ENCODE results near the gene CDH22. TPM values are rescaled to one million over a fixed set of nuclear protein-coding genes. Genes with fewer than 3 reads are reported as not detected.

Gene CDH22
- total and polyA plus RNA-seq, 2 donors (not counting 1 experiment from before 2014, with no cell fraction given), result not detected

DNA sequence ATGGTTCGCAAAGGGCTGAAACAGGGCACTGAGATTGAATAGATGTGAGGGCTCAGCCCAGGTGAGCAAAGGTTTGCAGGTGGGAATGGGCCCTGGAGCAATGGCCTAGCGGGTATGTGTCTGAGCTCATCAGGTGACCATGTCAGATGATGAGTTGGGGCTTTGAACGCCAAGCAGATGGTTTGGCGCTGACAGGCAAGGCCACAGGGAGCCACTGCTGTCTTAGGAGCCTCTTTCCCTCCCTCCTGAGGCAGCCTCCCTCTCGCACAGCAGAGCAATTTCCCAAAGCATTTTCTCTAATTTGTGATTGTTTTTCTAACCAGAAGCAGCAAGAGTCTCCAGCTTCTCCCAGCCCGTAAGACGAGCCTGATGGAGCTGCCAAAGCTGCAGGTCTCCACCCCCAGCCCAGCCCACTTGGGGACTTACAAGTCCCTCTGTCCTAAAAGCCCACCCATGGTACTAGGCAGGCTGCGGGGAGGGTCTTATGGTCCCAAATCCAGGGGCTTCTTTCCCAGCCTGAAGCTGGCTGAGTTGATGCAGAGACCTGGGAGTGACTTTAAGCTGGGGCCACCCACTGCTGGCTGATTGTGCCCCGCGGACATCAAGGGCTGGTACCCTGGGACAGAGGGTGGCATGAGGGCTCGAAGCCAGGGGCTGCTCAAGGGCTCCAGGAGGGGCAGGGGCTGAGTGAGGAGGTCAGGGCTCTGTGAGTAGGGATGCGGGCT, 11.6 kb downstream of the CDH22 start:
- no peaks in the 10 kb centered on the region for H3K9me3 Mint-ChIP-seq (ENCODE audit: insufficient read depth)
- H3K4me3 Mint-ChIP-seq, result no peak overlapping the region
- DNase-seq (no peak), ATAC-seq (ENCODE audit: low read depth) (no peak)
- H3K4me3 ChIP-seq (ENCODE audit: control extremely low read depth in 1 of 5, extremely low read depth in 1 of 5, insufficient read depth in 1 of 5, low read depth in 2 of 5, low read length in 4 of 5), result no peak overlapping the region
- no peaks in the 10 kb centered on the region for H3K4me1 ChIP-seq (ENCODE audit: control insufficient read depth in 2 of 2, insufficient read depth in 2 of 2, low read length in 2 of 2)
- TF ChIP-seq, protein P1, sequence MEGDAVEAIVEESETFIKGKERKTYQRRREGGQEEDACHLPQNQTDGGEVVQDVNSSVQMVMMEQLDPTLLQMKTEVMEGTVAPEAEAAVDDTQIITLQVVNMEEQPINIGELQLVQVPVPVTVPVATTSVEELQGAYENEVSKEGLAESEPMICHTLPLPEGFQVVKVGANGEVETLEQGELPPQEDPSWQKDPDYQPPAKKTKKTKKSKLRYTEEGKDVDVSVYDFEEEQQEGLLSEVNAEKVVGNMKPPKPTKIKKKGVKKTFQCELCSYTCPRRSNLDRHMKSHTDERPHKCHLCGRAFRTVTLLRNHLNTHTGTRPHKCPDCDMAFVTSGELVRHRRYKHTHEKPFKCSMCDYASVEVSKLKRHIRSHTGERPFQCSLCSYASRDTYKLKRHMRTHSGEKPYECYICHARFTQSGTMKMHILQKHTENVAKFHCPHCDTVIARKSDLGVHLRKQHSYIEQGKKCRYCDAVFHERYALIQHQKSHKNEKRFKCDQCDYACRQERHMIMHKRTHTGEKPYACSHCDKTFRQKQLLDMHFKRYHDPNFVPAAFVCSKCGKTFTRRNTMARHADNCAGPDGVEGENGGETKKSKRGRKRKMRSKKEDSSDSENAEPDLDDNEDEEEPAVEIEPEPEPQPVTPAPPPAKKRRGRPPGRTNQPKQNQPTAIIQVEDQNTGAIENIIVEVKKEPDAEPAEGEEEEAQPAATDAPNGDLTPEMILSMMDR (IDR thresholded peaks at IDR 0.05), result no peak
- H3K27me3 Mint-ChIP-seq, result peaks cover 57% of the 10 kb centered on the region
- no peaks in the 10 kb centered on the region for H3K9me3 ChIP-seq (ENCODE audit: control extremely low read depth in 1 of 3, control insufficient read depth in 2 of 3, insufficient read depth in 1 of 3, low read length in 2 of 3)
- H3K79me2 ChIP-seq (ENCODE audit: control insufficient read depth, insufficient read depth, low read length), result no peaks in the 10 kb centered on the region
- no peak overlapping the region for H2AFZ ChIP-seq (ENCODE audit: insufficient read depth, low read depth, low read length, poor library complexity, severe bottlenecking)
- H3K27me3 ChIP-seq (replicated peaks in 1 of 4; ENCODE audit: control extremely low read depth in 1 of 4, control insufficient read depth in 3 of 4, insufficient read depth in 4 of 4, low read length in 3 of 4), result peaks cover 0 to 34% (median 6%) of the 10 kb centered on the region in 4 experiments
- H3K9ac ChIP-seq (ENCODE audit: low read length), result no peak overlapping the region
- H4K20me1 ChIP-seq (ENCODE audit: control insufficient read depth, insufficient read depth, low read length, poor library complexity, severe bottlenecking), result no peaks in the 10 kb centered on the region
- H3K27ac Mint-ChIP-seq, result no peak overlapping the region
- POLR2A ChIA-PET, result no interaction called here
- no peaks in the 10 kb centered on the region for H3K36me3 ChIP-seq (replicated peaks in 1 of 2; ENCODE audit: control extremely low read depth in 1 of 2, control insufficient read depth in 1 of 2, extremely low read depth in 1 of 2, insufficient read depth in 2 of 2, low read length in 1 of 2)
- no peaks in the 10 kb centered on the region for H3K4me1 Mint-ChIP-seq
- H3K27ac ChIP-seq (ENCODE audit: low read length in 2 of 2), result no peak overlapping the region
- CTCF ChIA-PET, result no interaction called here
- 74% methylated on average over 12 of the region's 12 CpGs for WGBS (ENCODE audit: insufficient coverage)
- intact Hi-C loops (cut with micrococcal nuclease), result no loop called here
- H3K4me2 ChIP-seq (replicated peaks; ENCODE audit: low read depth, low read length, poor library complexity, severe bottlenecking), result no peak overlapping the region

DNA sequence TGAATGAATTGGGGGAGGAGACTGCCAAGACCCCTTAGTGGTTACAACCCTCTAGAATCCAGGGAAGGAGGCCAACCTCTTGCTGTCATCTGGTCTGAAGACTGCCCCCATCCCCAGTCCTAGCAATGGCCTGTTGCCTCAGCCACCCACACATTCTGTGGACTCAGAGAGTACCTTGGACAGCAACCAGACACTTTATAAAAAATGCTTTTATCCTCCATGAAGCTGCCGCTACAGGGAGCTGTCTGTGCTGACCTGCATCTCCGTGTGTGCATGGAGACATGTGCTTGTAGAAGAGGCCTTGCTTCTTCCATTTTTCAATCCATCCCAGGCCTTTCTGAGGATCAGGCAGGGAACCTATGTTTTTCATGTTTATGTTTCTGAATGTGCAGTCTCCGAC, 15.2 kb downstream of the CDH22 start:
- H3K27me3 Mint-ChIP-seq, result peaks cover 43% of the 10 kb centered on the region
- no peak overlapping the region for H3K27ac ChIP-seq (ENCODE audit: low read length in 2 of 2)
- no peaks in the 10 kb centered on the region for H3K4me1 ChIP-seq (ENCODE audit: control insufficient read depth in 2 of 2, insufficient read depth in 2 of 2, low read length in 2 of 2)
- H3K4me3 Mint-ChIP-seq, result no peak overlapping the region
- intact Hi-C loops (cut with micrococcal nuclease), result no loop called here
- no peak overlapping the region for H3K27ac Mint-ChIP-seq
- H3K9me3 Mint-ChIP-seq (ENCODE audit: insufficient read depth), result no peaks in the 10 kb centered on the region
- no peak overlapping the region for H3K4me2 ChIP-seq (replicated peaks; ENCODE audit: low read depth, low read length, poor library complexity, severe bottlenecking)
- TF ChIP-seq, protein P1 (IDR thresholded peaks at IDR 0.05), result no peak
- TF ChIP-seq EZH2 (IDR thresholded peaks at IDR 0.05; ENCODE audit: borderline replicate concordance, insufficient read depth, low read depth, low read length, poor library complexity, severe bottlenecking), result no peak
- no peaks in the 10 kb centered on the region for H3K4me1 Mint-ChIP-seq
- no peak for ATAC-seq (ENCODE audit: low read depth)
- no CpG with 5 or more reads among the region's 3 CpGs for WGBS (ENCODE audit: insufficient coverage)
- H3K4me3 ChIP-seq (ENCODE audit: control extremely low read depth in 1 of 5, extremely low read depth in 1 of 5, insufficient read depth in 1 of 5, low read depth in 2 of 5, low read length in 4 of 5), result no peak overlapping the region
- ChIA-PET CTCF (no interaction called here), POLR2A (no interaction called here)
- no peak overlapping the region for H2AFZ ChIP-seq (ENCODE audit: insufficient read depth, low read depth, low read length, poor library complexity, severe bottlenecking)
- H3K27me3 ChIP-seq (replicated peaks in 1 of 4; ENCODE audit: control extremely low read depth in 1 of 4, control insufficient read depth in 3 of 4, insufficient read depth in 4 of 4, low read length in 3 of 4), result peaks cover 0 to 29% (median 7%) of the 10 kb centered on the region in 4 experiments
- no peaks in the 10 kb centered on the region for H4K20me1 ChIP-seq (ENCODE audit: control insufficient read depth, insufficient read depth, low read length, poor library complexity, severe bottlenecking)
- H3K79me2 ChIP-seq (ENCODE audit: control insufficient read depth, insufficient read depth, low read length), result no peaks in the 10 kb centered on the region
- H3K9ac ChIP-seq (ENCODE audit: low read length), result no peak overlapping the region
- H3K36me3 ChIP-seq (replicated peaks in 1 of 2; ENCODE audit: control extremely low read depth in 1 of 2, control insufficient read depth in 1 of 2, extremely low read depth in 1 of 2, insufficient read depth in 2 of 2, low read length in 1 of 2), result no peaks in the 10 kb centered on the region
- DNase-seq, result no peak
- no peaks in the 10 kb centered on the region for H3K9me3 ChIP-seq (ENCODE audit: control extremely low read depth in 1 of 3, control insufficient read depth in 2 of 3, insufficient read depth in 1 of 3, low read length in 2 of 3)
